Choroid plexus epithelial cell (primary cell): ENCODE data around the gene ANKRD65.
"Not testable (repeated sequence)": the region's sequence is repeated elsewhere in the genome, so short reads cannot be mapped to it uniquely, and the experiment has no call there.

Experiments used
- DNase-seq: peaks from one replicate; pipeline ENCODE4 v3.0.0-alpha.2; 2010; ENCODE audit warnings: low read depth
- H3K4me3 ChIP-seq: 2 replicates; pipeline ENCODE4 v1.5.1; 2011; ENCODE audit warnings: low read depth, mild to moderate bottlenecking, control low read depth, low read length, moderate library complexity
- CTCF ChIP-seq: conservative IDR thresholded peaks from 2 replicates; pipeline ENCODE4 v1.5.1; 2011; ENCODE audit warnings: low read depth, mild to moderate bottlenecking, control low read depth, inconsistent platforms, low read length, moderate library complexity

ANKRD65 gene

GRCh38 chr1:1411626-1412025 is 9.4 kb downstream of the ANKRD65 start:
- no peak for TF ChIP-seq CTCF
- DNase-seq: no peak
- H3K4me3 ChIP-seq: no peak overlapping the region

GRCh38 chr1:1410238-1410637 is 10.8 kb downstream of the ANKRD65 start:
- not testable (repeated sequence) for DNase-seq, H3K4me3 ChIP-seq

GRCh38 chr1:1407636-1408318 is 13.3 kb downstream of the ANKRD65 start:
- TF ChIP-seq CTCF: peak; percentile 27
- peak; percentile 72 for DNase-seq

GRCh38 chr1:1406821-1407635 is 14.0 kb downstream of the ANKRD65 start, which contains the start of gene MRPL20:
Gene MRPL20, minus strand, starts transcription at chr1:1407293. Its CDS starts 76 bp downstream, at chr1:1407217.
- DNase-seq: peak; percentile 91
- peak within 1 kb of the TSS; percentile 88 for H3K4me3 ChIP-seq
- no peak for TF ChIP-seq CTCF

More at GRCh38 chr1:1407636-1408318, 13.3 kb downstream of the ANKRD65 start:
- H3K4me3 ChIP-seq: peak overlapping the region; percentile 88

GRCh38 chr1:1406101-1406820 is 14.8 kb downstream of the ANKRD65 start:
- no peak for DNase-seq
- peak overlapping the region; percentile 88 for H3K4me3 ChIP-seq
- no peak for TF ChIP-seq CTCF

- no peak for DNase-seq
- no peak for TF ChIP-seq CTCF
- H3K4me3 ChIP-seq: no peak overlapping the region
Observed at GRCh38 chr1:1403653-1404052, 17.4 kb downstream of the ANKRD65 start.

- not testable (repeated sequence) for H3K4me3 ChIP-seq
Observed at GRCh38 chr1:1402901-1403392, 18.1 kb downstream of the ANKRD65 start.

More at GRCh38 chr1:1402901-1403392, 18.1 kb downstream of the ANKRD65 start:
- DNase-seq: not testable (repeated sequence)
